HL-60 (cell line): ENCODE data around the gene SLC7A14.

Experiments used
- CTCF ChIP-seq: IDR thresholded peaks from one replicate; pipeline ENCODE4 v1.5.1; 2011; ENCODE audit warnings: low read length, control low read depth, inconsistent platforms; ENCODE audit not compliant: insufficient read depth
- POLR2AphosphoS5 ChIP-seq: IDR thresholded peaks from 2 replicates; pipeline ENCODE4 v1.6.1; 2012; ENCODE audit warnings: low read depth
- REST ChIP-seq: IDR thresholded peaks from 2 replicates; pipeline ENCODE4 v1.6.1; 2012; ENCODE audit warnings: low read depth; ENCODE audit not compliant: insufficient replicate concordance

GRCh38 chr3:170631755-170632488, 46.0 kb upstream of the SLC7A14 start:
- TF ChIP-seq REST, result no peak
- TF ChIP-seq CTCF, result no peak
- no peak for TF ChIP-seq POLR2AphosphoS5
